ENCODE data around the gene IL4.

IL4 gene

DNA sequence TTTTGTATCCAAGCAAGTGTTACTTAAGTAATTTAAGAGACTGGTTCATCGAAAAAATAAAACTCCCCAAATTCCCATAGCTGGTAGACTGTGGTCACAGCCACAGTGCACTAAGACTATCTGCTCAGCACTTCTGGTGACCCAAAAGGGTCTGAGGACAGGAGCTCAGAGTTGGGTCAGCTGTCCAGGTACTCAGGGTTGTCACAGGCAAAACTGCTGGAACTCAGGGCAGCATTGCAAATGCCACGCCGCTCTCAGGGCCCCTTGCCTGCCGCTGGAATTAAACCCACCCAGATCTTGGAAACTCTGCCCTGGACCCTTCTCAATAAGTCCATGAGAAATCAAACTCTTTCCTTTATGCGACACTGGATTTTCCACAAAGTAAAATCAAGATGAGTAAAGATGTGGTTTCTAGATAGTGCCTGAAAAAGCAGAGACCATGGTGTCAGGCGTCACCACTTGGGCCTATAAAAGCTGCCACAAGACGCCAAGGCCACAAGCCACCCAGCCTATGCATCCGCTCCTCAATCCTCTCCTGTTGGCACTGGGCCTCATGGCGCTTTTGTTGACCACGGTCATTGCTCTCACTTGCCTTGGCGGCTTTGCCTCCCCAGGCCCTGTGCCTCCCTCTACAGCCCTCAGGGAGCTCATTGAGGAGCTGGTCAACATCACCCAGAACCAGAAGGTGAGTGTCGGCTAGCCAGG, 16.0 kb upstream of the IL4 start, which contains the start of gene IL13:
Gene IL13, plus strand, starts transcription at position 498 of the 705 bp plus-strand sequence. Its CDS starts 14 bp downstream, at position 512.
- DNase-seq (ENCODE audit: low read depth in 2 of 3, low spot score in 2 of 3): no peak

DNA sequence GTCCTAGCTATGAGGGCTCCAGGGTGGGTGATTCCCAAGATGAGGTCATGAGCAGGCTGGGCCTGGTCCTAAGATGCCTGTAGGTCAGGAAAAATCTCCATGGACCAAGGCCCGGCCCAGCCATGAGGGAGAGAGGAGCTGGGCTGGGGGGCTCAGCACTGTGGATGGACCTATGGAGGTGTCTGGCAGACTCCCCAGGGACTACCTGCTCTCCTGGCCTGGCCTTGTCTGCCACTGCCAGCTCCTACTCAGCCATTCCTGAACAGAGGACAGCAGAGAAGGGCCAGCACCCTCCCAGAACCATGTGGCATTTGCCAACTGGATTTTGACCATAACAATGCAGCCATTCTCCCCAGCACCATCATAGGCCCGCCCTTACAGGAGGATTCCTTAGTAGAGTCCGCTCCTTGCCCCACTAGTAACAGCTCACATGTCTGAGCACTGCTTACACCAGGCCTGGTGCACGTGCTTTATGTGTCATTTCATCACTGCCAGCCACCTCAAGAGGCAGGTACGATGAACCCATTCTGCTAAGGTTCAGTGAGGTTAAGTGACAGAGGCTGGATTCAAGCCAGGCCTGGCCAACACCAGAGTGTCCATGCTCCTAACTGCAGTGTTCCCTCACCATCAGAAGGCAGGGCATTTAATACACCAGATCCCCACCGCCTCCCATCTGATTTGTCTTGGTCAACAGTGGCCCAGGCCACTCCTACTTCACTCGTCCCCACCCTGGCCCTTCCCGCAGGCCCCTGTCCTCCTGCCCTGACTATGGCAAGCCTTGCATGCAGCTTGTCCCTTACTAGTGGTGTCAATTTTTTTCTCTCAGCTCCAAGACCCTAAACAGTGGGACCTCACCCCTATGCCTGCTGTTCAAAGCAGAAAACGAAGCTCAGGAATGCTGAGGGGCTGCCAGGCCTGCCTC, 15.1 kb upstream of the IL4 start:
- DNase-seq (ENCODE audit: low read depth in 2 of 3, low spot score in 2 of 3): no peak

GRCh38 chr5:132659598-132660493, 13.9 kb upstream of the IL4 start:
- DNase-seq (ENCODE audit: low read depth in 2 of 3, low spot score in 2 of 3): no peak

DNA sequence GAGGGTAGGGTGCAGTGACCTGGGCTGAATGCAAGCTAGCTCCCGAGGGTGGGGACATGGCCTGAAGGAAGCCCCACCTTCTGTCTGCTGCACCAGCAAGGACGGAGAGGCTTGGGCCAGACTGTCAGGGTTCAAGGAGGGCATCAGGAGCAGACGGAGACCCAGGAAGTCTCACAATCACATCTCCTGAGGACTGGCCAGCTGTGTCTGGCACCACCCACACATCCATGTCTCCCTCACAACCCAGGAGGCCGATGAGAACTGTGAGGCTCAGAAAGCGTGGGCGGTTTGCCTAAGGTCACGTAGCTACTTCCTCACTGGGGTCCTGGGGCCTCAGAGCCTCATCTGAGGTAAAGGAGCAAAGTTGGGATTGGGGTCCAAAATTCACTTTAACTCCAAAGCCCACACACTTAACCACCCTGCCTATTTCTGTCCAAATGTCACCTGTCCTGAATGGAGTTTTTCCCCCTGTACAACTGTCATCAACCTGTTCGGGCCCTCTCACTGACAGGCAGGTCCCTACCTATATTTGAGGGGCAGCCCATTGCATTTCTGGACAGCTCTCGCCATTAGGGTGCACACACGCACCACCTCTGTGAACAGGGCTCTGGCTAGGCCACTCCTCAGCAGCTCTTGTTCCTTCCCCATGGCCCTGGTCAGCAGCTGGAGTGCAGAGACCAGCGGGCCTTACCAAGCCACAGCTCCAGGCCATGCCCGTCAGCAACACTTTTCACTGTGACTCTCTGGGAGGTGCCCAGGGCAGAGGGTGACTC, 12.4 kb upstream of the IL4 start:
- DNase-seq (ENCODE audit: low read depth in 2 of 3, low spot score in 2 of 3): no peak

- DNase-seq (ENCODE audit: low read depth in 2 of 3, low spot score in 2 of 3): no peak
Measured at GRCh38 chr5:132662004-132662401, 11.8 kb upstream of the IL4 start.

GRCh38 chr5:132662925-132663770, 10.6 kb upstream of the IL4 start:
- peak in 1 of 3 experiments; percentile 61 for DNase-seq (ENCODE audit: low read depth in 2 of 3, low spot score in 2 of 3)

GRCh38 chr5:132663771-132664695, 9.8 kb upstream of the IL4 start:
- DNase-seq (ENCODE audit: low read depth in 2 of 3, low spot score in 2 of 3): no peak

GRCh38 chr5:132664696-132665209, 9.0 kb upstream of the IL4 start:
- no peak for DNase-seq (ENCODE audit: low read depth in 2 of 3, low spot score in 2 of 3)

DNA sequence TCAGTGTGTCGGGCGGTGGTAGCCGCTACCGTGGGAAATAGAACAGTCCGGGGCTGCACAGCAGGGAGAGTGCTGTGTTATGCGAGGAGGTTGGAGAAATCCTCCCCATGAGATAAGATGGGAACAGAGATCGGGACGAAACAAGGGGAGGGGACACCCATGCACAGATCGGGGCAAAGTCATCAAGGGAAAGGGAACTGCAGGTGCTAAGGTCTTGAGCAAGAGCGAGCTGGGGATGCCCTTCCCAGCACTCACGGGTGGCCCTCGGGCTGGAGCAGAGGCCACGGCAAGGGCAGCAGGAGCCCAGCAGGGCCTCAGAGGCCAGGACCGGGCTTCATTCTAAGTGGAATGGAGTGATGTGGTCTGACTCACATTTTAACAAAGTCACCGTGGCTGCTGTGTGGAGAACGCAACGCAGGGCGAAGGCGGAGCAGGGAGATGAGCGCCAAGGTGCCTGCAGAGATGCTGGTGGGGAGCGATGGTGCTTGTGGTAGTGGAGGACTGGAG, 8.2 kb upstream of the IL4 start:
- no peak for DNase-seq (ENCODE audit: low read depth in 2 of 3, low spot score in 2 of 3)

DNA sequence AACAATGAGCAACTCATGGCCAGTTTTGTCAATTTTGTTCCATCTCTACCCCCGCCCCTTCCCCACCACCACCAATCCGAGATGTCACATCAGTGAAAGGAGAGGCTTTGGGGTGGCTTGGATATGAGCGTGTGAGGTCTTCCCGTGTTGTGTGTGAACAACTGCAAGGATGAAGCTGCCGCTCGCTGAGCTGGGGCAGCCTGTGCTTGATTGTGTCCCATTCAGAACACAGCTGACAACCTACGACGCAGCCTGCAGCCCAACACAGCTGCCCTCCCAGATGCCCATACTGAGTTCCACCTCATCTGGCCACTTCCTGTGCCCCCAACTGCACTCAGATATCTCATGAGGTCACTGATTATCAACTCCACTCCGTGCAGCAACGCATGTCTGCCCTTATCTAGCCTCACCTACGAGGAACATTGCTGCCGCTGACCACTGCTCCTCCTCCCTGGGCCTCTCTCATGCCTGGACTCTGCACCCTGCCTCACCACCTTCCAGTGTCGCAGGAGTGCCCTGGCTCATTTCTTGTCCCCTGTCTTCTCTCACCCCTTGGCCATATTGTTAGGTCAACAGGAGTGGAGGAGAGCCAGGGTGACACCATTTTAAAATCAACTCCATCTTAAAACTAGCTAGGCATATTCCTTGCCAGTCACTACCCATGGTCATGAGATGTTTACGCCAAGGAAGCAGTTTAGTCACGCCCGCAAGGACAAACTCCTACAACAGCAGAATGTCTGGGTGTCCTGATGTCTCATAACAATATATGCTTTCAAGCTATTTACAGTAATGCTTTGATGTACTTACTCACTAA, 7.3 kb upstream of the IL4 start:
- DNase-seq (ENCODE audit: low read depth in 2 of 3, low spot score in 2 of 3): no peak

- DNase-seq (ENCODE audit: low read depth in 2 of 3, low spot score in 2 of 3): no peak
Measured at GRCh38 chr5:132667309-132667708, 6.5 kb upstream of the IL4 start.

DNA sequence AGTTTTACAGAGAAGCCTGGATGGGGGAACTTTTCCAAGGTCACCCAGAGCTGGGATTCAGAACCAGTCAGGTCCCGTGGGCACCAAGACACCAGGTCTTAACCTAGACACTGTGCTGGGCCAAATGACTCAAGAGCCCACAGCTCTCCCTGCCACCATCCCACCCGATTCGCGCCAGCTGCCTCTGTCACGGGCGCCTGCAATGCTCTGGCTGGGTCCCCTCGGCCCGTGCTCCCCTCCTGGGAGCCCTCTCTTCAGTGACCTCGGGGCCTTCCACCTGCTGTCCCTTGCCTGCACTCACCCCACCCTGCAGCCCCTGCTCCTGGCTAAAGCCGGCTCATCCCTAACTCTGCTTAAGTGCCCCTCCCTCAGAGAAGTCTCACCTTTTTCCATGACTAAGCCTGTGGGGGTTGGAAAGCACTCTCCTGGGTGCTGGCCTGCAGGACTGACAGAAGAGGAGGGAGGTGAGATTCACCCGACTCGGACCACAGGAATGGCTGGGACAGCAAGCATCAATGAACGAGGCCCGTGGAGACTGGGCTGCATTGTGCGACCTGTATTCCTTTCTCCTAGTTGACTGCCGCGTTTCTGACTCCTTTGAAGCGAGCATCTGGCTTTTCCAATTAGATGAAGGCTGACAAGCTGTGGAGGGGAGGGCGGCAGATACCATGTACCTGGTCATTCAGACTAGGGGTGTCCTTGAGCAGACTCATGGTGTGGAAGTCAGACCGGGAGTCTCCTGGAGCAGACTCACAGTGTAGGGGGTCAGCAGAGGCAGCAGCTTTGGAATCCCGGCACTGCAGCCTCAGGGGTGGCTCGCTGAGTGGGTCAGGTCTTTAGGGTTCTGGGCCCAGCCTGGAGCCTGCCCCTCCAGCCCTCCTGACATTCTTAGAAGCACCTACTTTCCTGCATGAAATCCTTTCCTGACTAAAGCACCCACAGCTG, 5.8 kb upstream of the IL4 start:
- DNase-seq (ENCODE audit: low read depth in 2 of 3, low spot score in 2 of 3): no peak

DNA sequence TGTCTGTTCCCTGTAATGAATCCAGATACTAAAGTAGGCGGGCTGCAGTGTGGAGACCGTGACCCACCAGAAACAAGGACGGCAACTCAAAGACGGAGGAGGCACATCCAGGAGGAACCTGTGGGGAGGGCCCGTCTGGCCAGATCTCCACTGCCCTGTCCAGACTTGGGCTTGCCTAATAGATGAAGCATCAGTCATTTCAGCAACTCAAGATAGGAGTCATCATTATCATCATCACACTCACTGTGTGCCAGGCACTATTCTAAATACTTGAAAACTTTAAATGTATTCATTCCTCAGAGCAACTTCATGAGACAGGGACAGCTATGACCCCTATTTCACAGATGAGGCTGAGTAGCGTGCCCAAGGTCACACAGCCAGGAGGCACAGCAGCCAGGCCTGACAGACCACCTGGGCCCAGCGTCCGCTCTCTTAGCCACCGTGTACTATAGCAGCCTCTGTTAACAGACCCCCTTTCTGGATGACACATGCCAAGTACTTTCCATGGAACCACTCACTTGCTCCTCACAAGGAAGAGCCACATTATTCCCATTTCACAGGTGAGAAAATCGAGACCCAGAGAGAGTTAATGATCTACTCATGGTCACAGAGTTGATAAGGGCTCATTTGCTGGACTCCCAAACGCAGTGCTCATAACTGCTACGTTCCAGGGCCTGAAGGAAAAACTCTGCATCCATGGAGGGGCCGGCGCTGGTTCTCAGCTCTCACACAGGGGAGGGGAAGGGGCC, 4.9 kb upstream of the IL4 start:
- no peak for DNase-seq (ENCODE audit: low read depth in 2 of 3, low spot score in 2 of 3)

GRCh38 chr5:132669455-132669820, 4.4 kb upstream of the IL4 start:
- DNase-seq (ENCODE audit: low read depth in 2 of 3, low spot score in 2 of 3): no peak

All from activated CD8-positive, alpha-beta memory T cell treated with anti-CD3 and anti-CD28 coated beads for 48 hours (primary cell).